NCI-H1694 treated with DMSO at 0.1 percent for 48 hours (cell line): Measurements from ENCODE around the gene MKKS.

Experiments
- DNase-seq: peaks from one replicate; lab custom pipeline; 2025; lab: John Stamatoyannopoulos, UW

The MKKS gene

DNA sequence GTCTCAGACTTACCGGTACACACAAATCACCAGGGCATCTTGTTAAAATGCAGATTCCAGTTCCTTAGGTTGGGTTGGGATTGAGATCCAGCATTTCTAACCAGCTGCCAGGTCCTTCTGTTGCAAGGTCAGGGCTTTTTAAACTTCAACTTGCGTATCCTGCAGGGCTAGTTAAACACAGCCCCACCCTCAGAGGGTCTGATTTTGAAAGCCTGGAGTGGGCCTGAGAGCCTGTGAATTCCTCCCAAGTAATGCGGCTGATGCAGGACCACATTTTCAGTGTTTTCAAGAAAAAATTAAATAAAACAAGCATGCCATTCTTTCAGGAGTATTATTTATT, 65.3 kb downstream of the MKKS start:
- no peak for DNase-seq

DNA sequence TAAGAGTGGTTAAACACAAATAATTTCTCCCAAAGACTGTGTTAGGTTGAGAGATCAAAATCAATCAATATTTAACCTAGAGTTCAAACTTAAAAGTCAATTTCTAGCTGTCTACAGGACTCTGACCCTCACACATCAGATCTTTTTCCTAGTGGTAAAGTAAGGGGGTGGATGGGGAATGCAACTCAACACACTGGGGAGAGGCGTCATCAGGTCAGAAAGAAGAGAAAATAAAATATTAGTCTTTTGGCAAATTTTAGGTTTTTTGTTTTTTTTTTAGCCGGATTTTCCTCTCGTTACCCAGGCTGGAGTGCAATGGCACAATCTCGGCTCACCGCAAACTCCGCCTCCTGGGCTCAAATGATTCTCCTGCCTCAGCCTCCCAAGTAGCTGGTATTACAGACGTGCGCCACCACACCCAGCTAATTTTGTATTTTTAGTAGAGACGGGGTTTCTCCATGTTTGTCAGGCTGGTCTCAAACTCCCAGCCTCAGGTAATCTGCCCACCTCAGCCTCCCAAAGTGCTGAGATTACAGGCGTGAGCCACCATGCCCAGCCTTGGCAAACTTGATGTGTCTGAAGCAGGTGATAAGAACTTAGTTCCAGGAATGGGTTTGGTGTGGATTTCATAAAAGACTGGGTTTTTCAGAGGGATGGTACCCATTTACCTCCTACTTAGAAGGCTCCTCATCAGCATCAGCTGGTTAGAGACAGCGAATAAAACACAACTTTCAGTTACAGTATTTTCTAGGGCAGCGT, 65.9 kb downstream of the MKKS start:
- DNase-seq = no peak

- DNase-seq = no peak
Observed at GRCh38 chr20:10367693-10367942, 66.4 kb downstream of the MKKS start.

- no peak for DNase-seq
Observed at GRCh38 chr20:10366898-10367692, 66.9 kb downstream of the MKKS start.

DNA sequence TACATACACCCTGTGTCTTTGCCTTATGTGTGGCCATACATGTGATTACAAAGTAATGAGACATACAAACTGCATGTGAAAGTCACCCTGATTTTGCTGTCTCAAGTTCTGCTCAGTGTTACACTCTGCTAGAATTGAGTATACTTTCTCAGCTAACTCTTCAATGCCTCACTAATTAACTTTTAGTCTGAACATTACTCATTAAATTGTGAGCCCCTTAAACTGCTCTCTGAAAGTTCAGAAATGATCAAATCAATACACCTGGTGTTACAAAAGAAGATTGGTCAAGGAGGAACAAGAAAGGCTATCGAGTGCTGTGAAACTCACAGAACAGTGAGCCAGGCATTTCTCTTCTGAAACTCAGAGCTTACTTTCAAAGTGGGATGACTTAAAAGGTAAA, 71.3 kb downstream of the MKKS start:
- DNase-seq = no peak

GRCh38 chr20:10360878-10361277, 73.1 kb downstream of the MKKS start:
- no peak for DNase-seq

- DNase-seq = no peak
Observed at GRCh38 chr20:10359621-10360040, 74.4 kb downstream of the MKKS start.

- DNase-seq = peak; percentile 37
Observed at GRCh38 chr20:10357974-10358373, 76.0 kb downstream of the MKKS start.

DNA sequence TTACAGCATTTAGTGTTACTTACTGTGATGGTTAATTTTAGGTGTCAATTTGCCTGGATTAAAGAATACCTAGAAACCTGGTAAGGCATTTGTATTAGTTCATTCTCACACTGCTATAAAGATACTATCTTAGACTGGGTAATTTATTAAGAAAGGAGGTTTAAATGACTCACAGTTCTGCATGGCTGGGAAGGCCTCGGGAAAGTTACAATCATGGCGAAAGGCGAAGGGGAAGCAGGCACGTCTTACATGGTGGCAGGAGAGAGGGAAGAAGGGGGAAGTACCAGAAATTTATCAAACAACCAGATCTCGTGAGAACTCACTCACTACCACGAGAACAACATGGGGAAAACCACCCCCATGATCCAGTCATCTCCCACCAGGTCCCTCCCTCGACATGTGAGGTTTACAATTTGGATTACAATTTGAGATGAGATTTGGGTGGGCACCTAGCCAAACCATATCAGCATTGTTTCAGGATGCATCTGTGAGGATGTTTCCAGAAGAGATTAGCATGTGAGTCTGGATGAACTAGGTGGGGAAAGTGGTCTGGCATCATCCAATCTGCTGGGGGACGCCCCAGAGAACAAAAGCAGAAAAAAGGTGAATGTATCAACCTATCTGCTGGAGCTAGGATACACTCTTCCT, 76.8 kb downstream of the MKKS start:
- DNase-seq = no peak

DNA sequence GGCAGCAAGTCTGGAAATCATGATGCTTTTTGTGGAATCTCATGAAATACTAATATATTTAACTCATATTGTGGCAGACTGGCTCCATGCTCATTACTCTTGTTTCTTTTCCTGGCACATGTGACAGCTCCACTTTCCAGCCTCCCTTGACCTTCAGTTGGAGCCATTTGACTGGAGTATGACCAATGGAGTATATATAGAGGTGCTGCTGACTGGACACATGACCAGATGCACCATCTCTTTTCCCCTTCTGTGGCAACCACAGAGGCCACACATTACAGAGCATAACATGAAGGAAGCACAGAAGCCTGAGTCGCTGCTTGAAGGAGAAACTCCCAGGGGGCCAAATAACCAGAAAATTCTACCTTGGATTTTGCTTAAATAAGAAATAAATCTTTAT, 77.4 kb downstream of the MKKS start:
- DNase-seq = no peak

GRCh38 chr20:10352934-10353824, 80.8 kb downstream of the MKKS start:
- no peak for DNase-seq
